GM19395 (cell line): ENCODE measurements around the gene DALRD3.
A peak's percentile ranks its signal among the peaks of the same experiment; 100 is the strongest.
"Not testable (repeated sequence)": the region's sequence is repeated elsewhere in the genome, so short reads cannot be mapped to it uniquely, and the experiment has no call there.

Experiments
- ATAC-seq: cut with Tn5 transposase; IDR thresholded peaks from one replicate; pipeline ENCODE4 v1.9.1; 2021; ENCODE audit warnings: mild to moderate bottlenecking, moderate library complexity; ENCODE audit not compliant: unreplicated experiment

DALRD3 gene

GRCh38 chr3:49021813-49022687, 3.7 kb upstream of the DALRD3 start, which contains the start of gene NDUFAF3:
TSS of gene NDUFAF3 (plus strand) at chr3:49022121. CDS start at chr3:49022145, 24 bp downstream.
- peak; percentile 61 for ATAC-seq

GRCh38 chr3:49021213-49021812, 2.9 kb upstream of the DALRD3 start:
- ATAC-seq = peak; percentile 58

- peak; percentile 2 for ATAC-seq
Measured at GRCh38 chr3:49020330-49021212, 2.2 kb upstream of the DALRD3 start.

GRCh38 chr3:49019941-49020329, 1.6 kb upstream of the DALRD3 start:
- no peak for ATAC-seq

GRCh38 chr3:49018707-49019006, 277 bp upstream of the DALRD3 start:
- no peak for ATAC-seq

GRCh38 chr3:49017229-49017970, 980 bp downstream of the DALRD3 start:
- no peak for ATAC-seq

GRCh38 chr3:49016414-49017228, 1.8 kb downstream of the DALRD3 start:
- no peak for ATAC-seq

GRCh38 chr3:49015765-49016164, 2.6 kb downstream of the DALRD3 start:
- ATAC-seq = no peak

GRCh38 chr3:49015072-49015471, 3.3 kb downstream of the DALRD3 start:
- no peak for ATAC-seq

- no peak for ATAC-seq
Measured at GRCh38 chr3:49013738-49014660, 4.4 kb downstream of the DALRD3 start.

- no peak for ATAC-seq
Measured at GRCh38 chr3:49013113-49013737, 5.2 kb downstream of the DALRD3 start.

- ATAC-seq = no peak
Measured at GRCh38 chr3:49012441-49013017, 5.9 kb downstream of the DALRD3 start.

- no peak for ATAC-seq
Measured at GRCh38 chr3:49009396-49009795, 9.0 kb downstream of the DALRD3 start.

GRCh38 chr3:49008627-49009026, 9.8 kb downstream of the DALRD3 start:
- ATAC-seq = not testable (repeated sequence)

GRCh38 chr3:49007771-49008528, 10.4 kb downstream of the DALRD3 start:
- peak; percentile 38 for ATAC-seq

- peak; percentile 81 for ATAC-seq
Measured at GRCh38 chr3:49007068-49007770, 11.2 kb downstream of the DALRD3 start, which contains the start of gene WDR6. TSS of gene WDR6 (plus strand) at chr3:49007391. CDS start at chr3:49007432, 41 bp downstream.
